HCT116 (cell line): ENCODE measurements around the gene SLC22A24. TPM values are rescaled to one million over a fixed set of nuclear protein-coding genes. Genes with fewer than 3 reads are reported as not detected.

Experiments
- ATAC-seq: fragments of 200-7000 bp; cut with Tn5 transposase; 2 replicates; pipeline ENCODE4 v1.9.1; 2020; ENCODE audit warnings: mild to moderate bottlenecking, moderate library complexity
- BruUV-seq: library from RNA; stranded (reverse); fragments of 400-500 nt; replicated peaks from 2 replicates; lab custom pipeline; 2021; lab: Mats Ljungman, UMichigan
- CTCF ChIA-PET: fragments of 300-600 bp; sonication (Branson Sonifier 250); formaldehyde crosslinking; loops from one replicate; lab custom pipeline; 2021; ENCODE audit warnings: antibody characterized with exemption; lab: Charles Lee
- POLR2A ChIA-PET: fragments of 300-600, 350-600 bp; sonication (Branson Sonifier 250); formaldehyde crosslinking; loops from one replicate; lab custom pipeline; 2021; ENCODE audit warnings: antibody characterized with exemption; lab: Charles Lee
- RAD21 ChIA-PET, 2 experiments: fragments of 300-600 bp; sonication (Branson Sonifier 250); formaldehyde crosslinking; loops; one replicate each; lab custom pipeline; 2023; ENCODE audit warnings: low total read pairs in 2 of 2; ENCODE audit not compliant: uncharacterized antibody in 2 of 2, unreplicated experiment in 2 of 2, low non-redundant PET in 1 of 2; lab: Charles Lee
- DNase-seq: peaks from one replicate; pipeline ENCODE4 v3.0.0-alpha.2; 2010; ENCODE audit warnings: low read depth, low spot score
- H2AFZ ChIP-seq: fragments of 200-600 bp; shearing (Covaris generic), sonication (generic); 2 replicates; pipeline ENCODE4 v1.6.1; 2017; ENCODE audit warnings: low read depth, mixed run types, mixed read lengths, antibody characterized with exemption, low read length; ENCODE audit not compliant: poor library complexity, severe bottlenecking
- H3K27ac ChIP-seq: 2 replicates; pipeline ENCODE4 v1.5.1; 2012; ENCODE audit warnings: low read depth, low read length
- H3K27me3 ChIP-seq: fragments of 200-600 bp; sonication (generic); 2 replicates; pipeline ENCODE4 v1.6.1; 2016; ENCODE audit warnings: mixed run types, low read length, mixed read lengths; ENCODE audit not compliant: insufficient read depth
- H3K36me3 ChIP-seq, 2 experiments: fragments of 200-500 bp in 1 of 2; fragments of 200-600 bp in 1 of 2; sonication (Bioruptor generic) in 1 of 2; sonication (generic) in 1 of 2; 2 replicates each; pipeline versions ENCODE4 v1.5.1 to v1.6.1; 2014 to 2016; ENCODE audit warnings: low read length in 2 of 2, inconsistent platforms in 1 of 2, mixed read lengths in 1 of 2, mixed run types in 1 of 2; ENCODE audit not compliant: insufficient read depth in 2 of 2, control insufficient read depth in 1 of 2
- H3K4me1 ChIP-seq, 2 experiments: fragments of 200-600 bp in 1 of 2; sonication (generic) in 1 of 2; 2 replicates each; pipeline versions ENCODE4 v1.5.1 to v1.6.1; 2012 to 2017; ENCODE audit warnings: low read length in 2 of 2, inconsistent platforms in 1 of 2, mild to moderate bottlenecking in 1 of 2, mixed read lengths in 1 of 2, mixed run types in 1 of 2, moderate library complexity in 1 of 2; ENCODE audit not compliant: insufficient read depth in 2 of 2, control insufficient read depth in 1 of 2
- H3K4me2 ChIP-seq: fragments of 200-600 bp; sonication (generic); 2 replicates; pipeline ENCODE4 v1.6.1; 2017; ENCODE audit warnings: mixed run types, low read length, mixed read lengths
- H3K4me3 ChIP-seq, 2 experiments: fragments of 200-600 bp in 1 of 2; sonication (generic) in 1 of 2; replicated peaks in 1 of 2; 2 replicates each; pipeline ENCODE4 v1.5.1; 2011 to 2016; ENCODE audit warnings: low read length in 2 of 2, control low read depth in 1 of 2, low read depth in 1 of 2, mild to moderate bottlenecking in 1 of 2, mixed read lengths in 1 of 2, mixed run types in 1 of 2
- H3K79me2 ChIP-seq: fragments of 200-600 bp; sonication (generic); 2 replicates; pipeline ENCODE4 v1.6.1; 2017; ENCODE audit warnings: mild to moderate bottlenecking, mixed run types, low read length, moderate library complexity, mixed read lengths; ENCODE audit not compliant: insufficient read depth
- H3K9ac ChIP-seq: fragments of 200-600 bp; sonication (generic); 2 replicates; pipeline ENCODE4 v1.6.1; 2016; ENCODE audit warnings: low read length, mixed read lengths
- H3K9me2 ChIP-seq: fragments of 200-600 bp; sonication (generic), shearing (Covaris generic); 2 replicates; pipeline ENCODE4 v1.6.1; 2017; ENCODE audit warnings: mixed run types, mild to moderate bottlenecking, moderate library complexity; ENCODE audit not compliant: insufficient read depth
- H3K9me3 ChIP-seq, 2 experiments: fragments of 200-500 bp in 1 of 2; fragments of 200-600 bp in 1 of 2; sonication (Bioruptor generic) in 1 of 2; sonication (generic) in 1 of 2; 2 replicates each; pipeline ENCODE4 v1.6.1; 2014 to 2017; ENCODE audit warnings: low read length in 2 of 2, mixed read lengths in 2 of 2, inconsistent platforms in 1 of 2, low read depth in 1 of 2, mild to moderate bottlenecking in 1 of 2, mixed run types in 1 of 2, moderate library complexity in 1 of 2; ENCODE audit not compliant: control insufficient read depth in 1 of 2, insufficient read depth in 1 of 2
- H4K20me1 ChIP-seq: fragments of 200-600 bp; sonication (generic), shearing (Covaris generic); 2 replicates; pipeline ENCODE4 v1.6.1; 2017; ENCODE audit warnings: mixed run types, mild to moderate bottlenecking, moderate library complexity; ENCODE audit not compliant: insufficient read depth
- ATF3 ChIP-seq: IDR thresholded peaks from 2 replicates; pipeline ENCODE4 v1.6.1; 2012
- CBX3 ChIP-seq: IDR thresholded peaks from 2 replicates; pipeline ENCODE4 v1.6.1; 2012; ENCODE audit warnings: low read depth
- CTCF ChIP-seq, 3 experiments: fragments of 200-600 bp in 1 of 3; sonication (generic) in 1 of 3; IDR thresholded peaks in 2 of 3; conservative IDR thresholded peaks in 1 of 3; 2 replicates each; pipeline ENCODE4 v1.5.1; 2012 to 2017; ENCODE audit warnings: low read depth in 2 of 3, low read length in 2 of 3, antibody characterized with exemption in 1 of 3, borderline replicate concordance in 1 of 3, control low read depth in 1 of 3, mild to moderate bottlenecking in 1 of 3, mixed read lengths in 1 of 3, mixed run types in 1 of 3, moderate library complexity in 1 of 3; ENCODE audit not compliant: insufficient read depth in 1 of 3
- EGR1 ChIP-seq: IDR thresholded peaks from 2 replicates; pipeline ENCODE4 v1.6.1; 2012; ENCODE audit warnings: low read depth
- ELF1 ChIP-seq: IDR thresholded peaks from 2 replicates; pipeline ENCODE4 v1.6.1; 2012; ENCODE audit warnings: low read depth, borderline replicate concordance
- EZH2 ChIP-seq: fragments of 200-600 bp; sonication (generic); IDR thresholded peaks from 2 replicates; pipeline ENCODE4 v1.6.1; 2017; ENCODE audit warnings: antibody characterized with exemption, mixed run types
- EZH2phosphoT487 ChIP-seq: fragments of 200-600 bp; IDR thresholded peaks from 2 replicates; pipeline ENCODE4 v1.6.1; 2018; ENCODE audit warnings: antibody characterized with exemption, borderline replicate concordance
- FOSL1 ChIP-seq: IDR thresholded peaks from 2 replicates; pipeline ENCODE4 v1.6.1; 2012; ENCODE audit warnings: low read depth
- JUND ChIP-seq: IDR thresholded peaks from 2 replicates; pipeline ENCODE4 v1.6.1; 2012
- MAX ChIP-seq: IDR thresholded peaks from 2 replicates; pipeline ENCODE4 v1.6.1; 2012
- RAD21 ChIP-seq: IDR thresholded peaks from 2 replicates; pipeline ENCODE4 v1.6.1; 2012; ENCODE audit warnings: low read depth, mild to moderate bottlenecking
- SIN3A ChIP-seq: IDR thresholded peaks from 2 replicates; pipeline ENCODE4 v1.6.1; 2012; ENCODE audit warnings: low read depth
- SP1 ChIP-seq: IDR thresholded peaks from 2 replicates; pipeline ENCODE4 v1.6.1; 2012; ENCODE audit warnings: low read depth
- SRF ChIP-seq: IDR thresholded peaks from 2 replicates; pipeline ENCODE4 v1.6.1; 2012; ENCODE audit warnings: low read depth
- TCF7L2 ChIP-seq: IDR thresholded peaks from 2 replicates; pipeline ENCODE4 v1.7.0; 2011; ENCODE audit warnings: borderline replicate concordance, inconsistent platforms; ENCODE audit not compliant: insufficient read depth, insufficient read length; ENCODE audit errors: extremely low read depth
- ZNF274 ChIP-seq: fragments of 200-500 bp; sonication (Bioruptor generic); IDR thresholded peaks from 2 replicates; pipeline ENCODE4 v1.6.1; 2014; ENCODE audit warnings: mild to moderate bottlenecking, low read depth, low read length, inconsistent platforms
- intact Hi-C: fragments of 100-400 bp; cut with micrococcal nuclease; formaldehyde crosslinking; loops from 2 replicates; pipeline ENCODE4 v1.10.0; 2022
- total RNA-seq: library from RNA; stranded (reverse); gene quantifications from one replicate; pipeline ENCODE4 v1.2.1, GENCODE V29; 2021; ENCODE audit not compliant: unreplicated experiment

SLC22A24 gene
- total RNA-seq, 1 experiment from 2014 or later = not detected

- no peak overlapping the region for H2AFZ ChIP-seq
- no peaks in the 10 kb centered on the region for H3K9me2 ChIP-seq
- ATAC-seq = no peak
- H4K20me1 ChIP-seq = no peaks in the 10 kb centered on the region
- no peak overlapping the region for H3K27ac ChIP-seq
- peaks cover 25% of the 10 kb centered on the region; the same call in 1 of the 2 replicates for H3K27me3 ChIP-seq
- H3K4me3 ChIP-seq = no peak overlapping the region
- POLR2A ChIA-PET = no interaction called here
- RAD21 ChIA-PET = no interaction called here
- H3K4me1 ChIP-seq = no peaks in the 10 kb centered on the region
- no TSS peak for BruUV-seq
- H3K9ac ChIP-seq = no peak overlapping the region
- H3K79me2 ChIP-seq = no peaks in the 10 kb centered on the region
- no peaks in the 10 kb centered on the region for H3K9me3 ChIP-seq
- no peaks in the 10 kb centered on the region for H3K36me3 ChIP-seq
- DNase-seq = no peak
- intact Hi-C loops = no loop called here
- no peak overlapping the region for H3K4me2 ChIP-seq
- CTCF ChIA-PET = no interaction called here
- TF ChIP-seq EZH2 (no peak), EZH2phosphoT487 (no peak), SIN3A (no peak), ZNF274 (no peak), FOSL1 (no peak), SRF (no peak), RAD21 (no peak), SP1 (no peak), CBX3 (no peak), CTCF (IDR thresholded peaks at IDR 0.05 in 2 of 3, conservative IDR thresholded peaks at IDR 0.05 in 1 of 3; ENCODE audit: borderline replicate concordance in 1 of 3, insufficient read depth in 1 of 3, low read depth in 2 of 3, low read length in 2 of 3) (no peak)
These were observed 11.8 kb upstream of the SLC22A24 start for GRCh38 chr11:63155794-63156193.

GRCh38 chr11:63146581-63146980, 2.6 kb upstream of the SLC22A24 start:
- Histone ChIP-seq H3K4me1 (no peaks in the 10 kb centered on the region), H3K4me2 (no peak overlapping the region), H3K4me3 (no peak overlapping the region), H2AFZ (no peak overlapping the region), H4K20me1 (no peaks in the 10 kb centered on the region), H3K9me3 (no peaks in the 10 kb centered on the region), H3K9me2 (no peaks in the 10 kb centered on the region), H3K27ac (no peak overlapping the region), H3K9ac (no peak overlapping the region), H3K27me3 (peaks cover 64% of the 10 kb centered on the region), H3K36me3 (no peaks in the 10 kb centered on the region), H3K79me2 (no peaks in the 10 kb centered on the region)
- intact Hi-C loops = loop anchor here (10.0 kb wide), 1 partner anchor 52 kb away; no protein-coding TSS in a partner anchor
- DNase-seq = no peak
- no TSS peak for BruUV-seq
- CTCF ChIA-PET = no interaction called here
- POLR2A ChIA-PET = no interaction called here
- RAD21 ChIA-PET = no interaction called here
- ATAC-seq = no peak
- TF ChIP-seq ATF3 (no peak), TCF7L2 (no peak), CTCF (IDR thresholded peaks at IDR 0.05 in 2 of 3, conservative IDR thresholded peaks at IDR 0.05 in 1 of 3; ENCODE audit: borderline replicate concordance in 1 of 3, insufficient read depth in 1 of 3, low read depth in 2 of 3, low read length in 2 of 3) (no peak), SP1 (no peak), ELF1 (no peak), EZH2 (no peak), RAD21 (no peak), MAX (no peak), EZH2phosphoT487 (no peak), CBX3 (no peak), JUND (no peak), EGR1 (no peak), SRF (no peak)
